Sigmoid colon (tissue), 4 donors: Measurements from ENCODE around the gene C11orf86.

ENCODE experiments used
- CTCF ChIP-seq, 4 experiments: fragments of 450-650 bp in 3 of 4; fragments of 200-600 bp in 1 of 4; IDR thresholded peaks; one replicate each; pipeline ENCODE4 v1.5.1; 2016 to 2019; ENCODE audit warnings: antibody characterized with exemption in 4 of 4, mild to moderate bottlenecking in 3 of 4, moderate library complexity in 2 of 4
- EP300 ChIP-seq, 4 donors: sonication (generic); formaldehyde crosslinking; IDR thresholded peaks; one replicate each; pipeline ENCODE4 v1.6.1; 2017; ENCODE audit warnings: antibody characterized with exemption in 4 of 4
- POLR2A ChIP-seq, 2 donors: fragments of 450-650 bp; IDR thresholded peaks; one replicate each; pipeline ENCODE4 v1.6.1; 2016; ENCODE audit warnings: antibody characterized with exemption in 2 of 2, mild to moderate bottlenecking in 2 of 2, moderate library complexity in 2 of 2
- POLR2AphosphoS5 ChIP-seq, 4 donors: sonication (generic); formaldehyde crosslinking; IDR thresholded peaks; one replicate each; pipeline ENCODE4 v1.6.1; 2017; ENCODE audit warnings: antibody characterized with exemption in 4 of 4

DNA sequence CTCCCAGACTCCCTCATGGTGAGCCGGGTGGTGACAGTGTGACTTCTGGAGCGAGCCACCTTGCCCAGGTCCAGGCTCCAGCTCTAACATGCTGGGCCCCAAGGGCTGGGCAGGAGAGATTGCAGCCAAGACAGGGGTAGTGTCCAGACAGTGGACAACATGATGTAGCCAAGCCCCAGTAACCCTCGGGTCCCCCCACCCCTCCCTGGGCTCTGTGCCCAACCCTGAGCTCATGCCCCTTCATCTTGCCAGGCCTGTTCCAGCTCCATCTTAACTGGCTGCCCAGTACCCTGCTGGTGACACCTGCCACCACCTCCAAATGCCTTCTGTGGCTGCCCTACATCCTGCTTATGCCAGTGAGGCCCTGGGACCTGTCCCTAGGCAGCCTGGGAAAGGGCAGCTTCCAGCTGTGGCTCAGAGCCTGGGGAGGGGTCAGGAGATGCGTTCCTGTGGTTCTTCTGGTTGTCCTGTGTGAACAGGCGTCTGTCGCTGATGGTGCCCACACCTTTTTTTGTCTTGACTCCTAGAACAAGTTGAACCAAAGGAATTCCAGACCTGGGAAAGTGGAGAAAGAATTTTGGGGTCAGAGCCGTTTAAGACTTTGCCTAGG lies 35.3 kb downstream of the C11orf86 start:
- TF ChIP-seq CTCF (IDR thresholded peaks at IDR 0.05): no peak
- no peak for TF ChIP-seq POLR2A (IDR thresholded peaks at IDR 0.05)
- no peak for TF ChIP-seq POLR2AphosphoS5 (IDR thresholded peaks at IDR 0.05)
- no peak for TF ChIP-seq EP300 (IDR thresholded peaks at IDR 0.05)
